Measurements from ENCODE around the gene SHROOM3. TPM values are rescaled to one million over a fixed set of nuclear protein-coding genes. Genes with fewer than 3 reads are reported as not detected.

SHROOM3 gene
- total and polyA plus RNA-seq, 2 donors (not counting 3 experiments of a cell fraction or from before 2014, with no cell fraction given), result 2.7 to 6.7 TPM

DNA sequence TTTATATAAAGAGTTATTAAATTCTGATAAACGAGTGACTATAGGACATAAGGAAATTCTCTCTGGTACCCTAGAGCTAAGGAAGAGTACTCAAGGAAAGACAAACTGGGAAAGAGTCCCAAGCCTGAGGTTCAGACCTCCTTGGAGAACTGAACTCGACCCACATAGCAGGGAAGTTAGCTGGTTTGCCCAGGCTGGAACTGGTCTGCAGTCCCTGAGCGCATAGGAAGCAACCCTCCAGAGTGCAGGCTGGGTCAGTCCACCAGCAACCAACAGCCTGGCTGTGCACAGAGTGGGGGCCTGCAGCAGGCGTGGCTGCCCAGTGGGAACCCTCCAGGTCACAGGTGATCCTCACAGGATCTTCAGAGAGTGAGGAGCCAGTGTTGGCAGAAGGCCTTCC, 348.8 kb downstream of the SHROOM3 start:
- no peak for TF ChIP-seq MAX (IDR thresholded peaks at IDR 0.05; ENCODE audit: insufficient read depth, insufficient read length)
- no peak for TF ChIP-seq FOS (IDR thresholded peaks at IDR 0.05; ENCODE audit: borderline replicate concordance, insufficient read depth, low read length)
- TF ChIP-seq POLR2A (IDR thresholded peaks at IDR 0.05; ENCODE audit: low read depth, low read length), result no peak
- no peak for TF ChIP-seq EZH2 (IDR thresholded peaks at IDR 0.05; ENCODE audit: borderline replicate concordance, low read depth, low read length, severe bottlenecking)
- no peak for TF ChIP-seq POLR2AphosphoS5 (IDR thresholded peaks at IDR 0.05; ENCODE audit: insufficient read depth, low read depth, low read length)
- TF ChIP-seq GATA2 (IDR thresholded peaks at IDR 0.05; ENCODE audit: insufficient read depth, insufficient read length, low read depth, low read length), result no peak
- TF ChIP-seq CTCF (IDR thresholded peaks at IDR 0.05; ENCODE audit: extremely low read depth in 1 of 2, insufficient read depth in 1 of 2, low read depth in 1 of 2, low read length in 2 of 2), result no peak
- no peak for TF ChIP-seq MYC (IDR thresholded peaks at IDR 0.05; ENCODE audit: low read depth, low read length)
- TF ChIP-seq JUN (IDR thresholded peaks at IDR 0.05; ENCODE audit: borderline replicate concordance, insufficient read depth, insufficient read length, low read depth), result no peak
- H4K20me1 ChIP-seq (replicated peaks; ENCODE audit: control insufficient read depth, extremely low read depth, insufficient read depth, low read length), result no peaks in the 10 kb centered on the region
- H3K9me1 ChIP-seq (replicated peaks; ENCODE audit: control insufficient read depth, extremely low read depth, insufficient read depth, low read length), result peaks cover 2% of the 10 kb centered on the region
- no peak overlapping the region for H3K4me3 ChIP-seq (replicated peaks in 1 of 3; ENCODE audit: insufficient read depth in 1 of 3, low read depth in 1 of 3, low read length in 3 of 3)
- BruUV-seq (replicated peaks), result no TSS peak
- H3K27ac ChIP-seq (ENCODE audit: insufficient read depth, low read depth, low read length), result no peak overlapping the region
- FAIRE-seq (no peak), DNase-seq (ENCODE audit: low read depth, low spot score) (no peak)
- H3K4me2 ChIP-seq (ENCODE audit: insufficient read depth, low read length), result no peak overlapping the region
- no peaks in the 10 kb centered on the region for H3K27me3 ChIP-seq (ENCODE audit: control insufficient read depth in 2 of 2, insufficient read depth in 2 of 2, low read length in 2 of 2)
- no peaks in the 10 kb centered on the region for H3K36me3 ChIP-seq (ENCODE audit: control insufficient read depth in 2 of 2, extremely low read depth in 1 of 2, insufficient read depth in 2 of 2, low read length in 2 of 2)
- H3K9ac ChIP-seq (replicated peaks; ENCODE audit: extremely low read depth, insufficient read depth, low read length), result no peak overlapping the region
- intact Hi-C loops (cut with micrococcal nuclease) (no loop called here), dilution Hi-C loops (cut with MboI; ENCODE audit: extremely low pct_ligation_motif_present, low sequenced_read_pairs) (no loop called here)
- no peak overlapping the region for H2AFZ ChIP-seq (ENCODE audit: low read depth, low read length)
- ChIA-PET POLR2A (no interaction called here), CTCF (interaction anchor here (1.1 kb wide), 1 partner anchor 16 kb away, joined by 3 read pairs; no protein-coding TSS in a partner anchor)
- no peaks in the 10 kb centered on the region for H3K9me3 ChIP-seq (replicated peaks; ENCODE audit: control insufficient read depth, insufficient read depth, low read length)
- H3K4me1 ChIP-seq (ENCODE audit: control insufficient read depth, extremely low read depth, insufficient read depth, low read length), result peaks cover 3% of the 10 kb centered on the region
- no peaks in the 10 kb centered on the region for H3K79me2 ChIP-seq (ENCODE audit: control insufficient read depth, insufficient read depth, low read length)

Measured in endothelial cell of umbilical vein (primary cell).